Right renal pelvis (tissue), 4 donors: Measurements from ENCODE around the gene OCSTAMP. TPM values are rescaled to one million over a fixed set of nuclear protein-coding genes. Genes with fewer than 3 reads are reported as not detected.

Experiments
- DNase-seq, 4 donors: peaks; one replicate each; pipeline ENCODE4 v3.0.0-alpha.2; 2013; ENCODE audit warnings: low read depth in 4 of 4, low spot score in 3 of 4, missing footprints in 1 of 4
- polyA plus RNA-seq, 4 donors: library from polyadenylated mRNA; unstranded; fragments of 120-200 nt; gene quantifications; one replicate each; pipeline ENCODE4 v1.2.1, GENCODE V29; 2013; ENCODE audit not compliant: insufficient read length in 4 of 4

Gene OCSTAMP, protein sequence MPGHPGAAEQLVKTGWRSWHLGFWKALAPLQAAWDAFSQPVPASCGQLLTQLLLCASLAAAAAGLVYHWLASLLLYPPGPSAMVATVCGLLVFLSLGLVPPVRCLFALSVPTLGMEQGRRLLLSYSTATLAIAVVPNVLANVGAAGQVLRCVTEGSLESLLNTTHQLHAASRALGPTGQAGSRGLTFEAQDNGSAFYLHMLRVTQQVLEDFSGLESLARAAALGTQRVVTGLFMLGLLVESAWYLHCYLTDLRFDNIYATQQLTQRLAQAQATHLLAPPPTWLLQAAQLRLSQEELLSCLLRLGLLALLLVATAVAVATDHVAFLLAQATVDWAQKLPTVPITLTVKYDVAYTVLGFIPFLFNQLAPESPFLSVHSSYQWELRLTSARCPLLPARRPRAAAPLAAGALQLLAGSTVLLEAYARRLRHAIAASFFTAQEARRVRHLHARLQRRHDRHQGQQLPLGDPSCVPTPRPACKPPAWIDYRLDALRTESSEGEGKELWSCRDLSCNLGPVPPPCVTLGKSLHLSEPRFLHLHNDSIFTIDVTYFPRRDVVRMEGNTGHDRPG
- not detected for polyA plus RNA-seq

DNA sequence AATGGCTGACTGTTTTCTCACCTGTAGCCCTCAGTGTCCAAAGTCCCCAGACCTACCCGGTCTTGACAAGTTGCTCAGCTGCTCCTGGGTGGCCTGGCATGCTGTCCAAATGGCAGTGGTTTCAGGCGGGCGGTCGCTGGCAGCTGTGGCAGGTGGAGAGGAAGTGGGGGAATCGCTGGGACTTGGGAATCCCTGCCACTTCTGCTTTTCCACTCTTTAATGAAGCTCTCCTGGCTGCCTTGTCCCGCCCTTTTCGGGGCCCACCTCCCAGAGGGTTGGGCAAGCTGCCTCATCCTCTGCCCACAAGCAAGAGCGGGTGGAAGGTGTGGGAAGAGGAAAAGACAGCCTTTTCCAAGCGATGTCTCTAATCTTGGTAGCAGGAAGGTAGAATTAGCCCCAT, at the start of gene OCSTAMP:
TSS of gene OCSTAMP (minus strand) at position 194 of the 400 bp plus-strand sequence. CDS start at position 100, 94 bp downstream.
- no peak for DNase-seq

DNA sequence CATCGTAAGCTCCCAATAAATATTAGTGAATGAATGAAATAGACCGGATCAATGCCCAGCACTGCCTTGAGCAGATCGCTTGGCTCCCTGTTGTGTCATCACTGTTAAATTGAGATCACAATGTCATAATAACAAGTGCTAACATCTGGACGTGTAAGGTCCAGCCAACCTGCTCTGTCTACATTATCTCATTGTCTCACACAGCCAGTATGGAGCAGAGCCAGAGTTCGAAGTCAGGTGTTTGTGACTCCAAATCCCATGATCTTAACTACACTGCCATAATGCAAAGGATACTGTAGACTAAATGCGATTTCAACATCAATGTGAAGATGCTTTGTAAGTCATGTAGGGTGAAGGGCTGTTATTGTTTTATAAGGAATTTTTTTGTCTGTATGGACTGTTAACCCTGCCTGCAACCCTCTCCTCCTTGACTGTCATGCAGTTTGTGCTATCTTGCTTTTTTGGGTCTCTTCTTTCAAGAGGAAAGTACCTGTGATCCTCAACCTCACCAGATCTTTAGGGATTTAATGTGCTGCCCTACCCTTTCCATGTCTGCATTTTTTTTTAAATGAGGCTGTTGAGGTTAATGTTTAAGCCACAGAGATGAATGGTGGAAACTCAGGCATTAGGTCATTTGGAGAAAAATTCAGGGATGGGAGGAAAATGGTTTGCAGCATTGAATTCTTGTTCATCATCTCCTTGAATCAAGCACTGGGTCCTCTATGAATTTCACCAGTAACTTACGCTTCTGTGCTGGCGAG, 49.0 kb upstream of the OCSTAMP start:
- DNase-seq, result no peak

DNA sequence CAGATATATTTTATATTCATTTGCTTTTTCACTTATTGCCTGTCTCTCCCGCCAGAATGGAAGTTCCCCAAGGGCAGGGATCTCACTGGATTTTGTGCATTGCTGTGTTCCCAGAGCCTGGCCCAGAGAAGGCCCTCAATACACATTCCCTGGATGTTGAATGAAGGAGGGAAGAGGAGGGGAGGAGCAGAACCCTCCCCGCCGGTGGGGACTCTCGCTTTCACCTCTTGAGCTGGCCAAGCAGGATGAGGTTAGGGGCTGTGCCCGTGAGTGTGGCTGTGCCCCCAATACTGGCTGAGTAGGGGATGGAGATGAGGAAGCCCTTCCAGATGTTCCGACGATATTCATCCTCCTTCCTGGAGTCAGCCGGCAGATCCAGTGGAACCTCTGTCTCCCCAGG, 45.5 kb upstream of the OCSTAMP start:
- DNase-seq, result no peak

DNA sequence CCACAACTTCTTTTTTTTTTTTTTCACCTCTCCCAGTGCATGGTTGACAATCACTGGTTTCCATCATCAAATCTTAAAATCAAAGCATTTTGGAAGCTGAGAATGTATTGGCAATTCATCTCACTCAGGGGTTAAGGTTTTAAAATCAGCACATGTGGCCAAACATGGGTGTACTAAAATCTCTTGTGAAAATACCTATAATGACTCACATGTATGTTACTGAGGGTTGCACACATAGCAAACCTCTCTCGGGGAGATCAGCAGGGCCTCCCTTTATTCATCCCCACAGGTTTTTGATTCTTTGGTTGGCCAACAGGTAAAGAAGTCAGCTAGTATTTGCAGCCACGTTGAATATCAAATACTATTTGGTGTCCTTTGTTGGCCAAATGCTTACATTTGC, 44.3 kb upstream of the OCSTAMP start:
- DNase-seq, result no peak

DNA sequence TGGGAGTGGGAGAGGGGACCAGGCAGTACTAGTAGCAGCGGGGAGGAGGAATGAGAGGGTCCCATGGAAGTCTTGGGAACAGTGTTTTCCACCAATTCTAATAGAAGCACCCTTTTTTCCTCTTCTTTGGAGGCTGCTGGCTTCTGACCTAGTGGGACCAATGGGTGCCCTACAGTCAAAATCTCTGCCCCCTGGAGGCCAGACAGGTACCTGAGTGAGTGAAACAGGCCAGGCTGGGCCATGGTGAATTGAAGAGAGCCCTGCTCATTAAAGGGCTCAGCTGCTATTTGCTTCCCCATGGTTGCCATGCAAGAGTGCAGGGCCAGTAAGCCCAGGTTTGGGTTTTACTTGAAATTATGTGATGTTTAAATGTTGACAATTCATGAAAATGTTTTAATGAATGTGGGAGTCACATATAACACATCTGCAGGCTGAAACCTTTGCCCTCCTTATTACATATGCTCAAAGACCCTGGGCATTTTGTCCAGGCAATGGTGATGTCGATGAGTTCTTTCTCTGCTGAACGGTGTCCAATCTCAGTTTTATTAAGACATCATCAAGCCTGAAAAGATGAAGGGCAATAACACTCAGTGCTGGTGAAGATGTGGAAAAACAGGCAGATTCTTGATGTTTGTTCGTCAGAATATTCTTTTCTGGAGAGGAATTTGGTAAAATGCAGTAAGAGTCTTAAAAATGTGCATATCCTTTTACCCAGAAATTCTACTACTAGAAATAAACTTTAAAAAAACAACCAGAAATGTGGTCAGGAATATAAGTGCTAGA, 42.3 kb upstream of the OCSTAMP start:
- no peak for DNase-seq

DNA sequence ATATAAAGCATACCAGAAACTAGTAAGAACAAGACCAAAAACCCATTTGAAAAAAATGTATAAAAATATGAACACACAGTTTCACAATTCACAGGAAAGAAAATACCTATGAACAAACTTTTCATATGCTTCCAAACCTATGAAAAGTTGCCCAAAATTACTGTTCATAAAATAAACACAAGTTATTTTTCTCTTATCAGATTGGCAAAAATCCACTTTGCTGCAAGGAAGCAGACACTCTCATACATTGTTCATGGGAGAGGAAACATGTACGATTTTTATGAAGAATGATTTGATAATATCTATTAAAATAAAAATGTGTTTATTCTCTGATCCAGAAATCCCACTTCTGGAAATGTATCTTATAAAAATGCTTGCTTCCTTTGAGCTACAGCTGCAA, 40.0 kb upstream of the OCSTAMP start:
- no peak for DNase-seq

DNA sequence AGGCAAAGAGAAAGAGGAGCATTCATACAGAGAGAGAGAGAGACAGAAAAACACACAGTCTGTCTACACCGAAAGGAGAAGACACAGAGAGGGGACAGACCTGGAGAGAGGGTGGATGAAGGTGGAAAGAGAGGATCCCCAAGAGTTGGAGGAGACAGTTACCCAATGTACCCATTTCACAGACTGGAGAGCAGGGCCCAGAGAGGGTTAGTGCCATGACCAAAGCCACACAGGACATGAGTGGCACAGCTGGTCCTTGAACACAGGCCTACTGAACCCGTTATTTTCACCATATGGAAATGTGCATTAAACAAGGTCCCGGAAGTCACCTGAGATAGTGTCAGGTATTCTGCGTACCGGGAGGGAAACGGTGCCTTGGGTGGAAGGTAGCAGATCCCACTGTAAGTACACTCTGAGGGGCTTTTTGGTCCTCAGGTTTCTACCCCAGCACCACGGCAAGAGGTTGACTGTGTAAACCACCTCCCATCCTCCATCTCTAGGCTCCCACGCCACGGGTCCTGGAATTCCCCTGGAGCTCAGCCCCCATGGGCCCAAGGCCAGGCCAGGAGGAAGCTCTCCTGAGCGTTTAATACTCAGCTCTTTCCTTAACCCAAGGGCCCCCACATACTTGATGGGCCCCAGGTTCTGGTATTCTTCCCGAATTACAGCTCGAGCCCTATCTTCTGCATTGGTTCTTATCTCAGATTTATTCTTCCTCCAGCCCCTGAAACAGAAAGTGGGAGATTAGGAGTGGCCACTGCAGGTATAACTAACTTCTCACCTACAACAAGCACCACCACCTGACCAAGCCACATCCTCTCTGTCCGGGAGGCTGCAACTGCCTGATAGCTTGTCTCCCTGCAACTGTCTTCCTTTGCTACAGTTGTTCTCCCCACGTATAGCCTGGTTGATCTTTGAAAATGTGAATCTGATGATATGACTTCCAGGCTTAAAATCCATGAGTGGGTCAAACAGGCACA, 38.4 kb upstream of the OCSTAMP start:
- DNase-seq, result no peak

DNA sequence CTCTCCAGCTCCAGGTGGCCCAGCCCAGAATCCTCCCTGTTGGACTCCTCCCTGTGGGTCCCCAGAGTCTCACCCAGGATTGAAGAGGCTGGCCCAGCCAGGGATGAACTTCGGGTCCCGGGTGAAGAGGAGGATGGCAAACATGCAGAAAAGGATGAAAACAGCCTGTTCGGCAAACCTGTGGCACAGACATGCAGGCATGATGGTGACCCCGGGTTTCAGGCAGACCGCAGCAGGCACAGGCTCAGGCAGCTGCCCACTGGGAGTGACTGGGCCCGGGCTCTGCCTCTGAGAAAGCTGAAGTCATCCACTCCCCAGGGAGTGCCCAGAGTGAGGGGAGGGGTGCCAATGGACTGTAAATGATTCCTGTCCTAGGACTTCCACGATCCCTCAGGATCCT, 37.5 kb upstream of the OCSTAMP start:
- no peak for DNase-seq

DNA sequence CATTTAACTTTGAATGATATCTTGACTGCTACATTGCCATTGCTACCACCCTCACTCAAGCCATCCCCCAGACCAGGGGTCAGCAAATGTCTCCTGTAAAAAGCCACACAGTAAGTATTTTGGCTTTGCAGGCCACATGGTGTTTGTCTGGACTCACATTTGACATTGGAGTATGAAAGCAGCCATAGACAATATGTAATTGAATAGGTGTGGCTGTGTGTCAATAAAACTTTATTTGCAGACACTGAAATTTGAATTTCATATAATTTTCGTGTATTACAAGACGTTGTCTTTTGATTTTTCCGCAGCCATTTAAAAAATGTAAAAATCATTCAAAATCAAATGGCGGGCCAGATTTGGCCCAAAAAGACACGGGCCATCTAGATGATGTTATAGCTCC, 36.3 kb upstream of the OCSTAMP start:
- no peak for DNase-seq

DNA sequence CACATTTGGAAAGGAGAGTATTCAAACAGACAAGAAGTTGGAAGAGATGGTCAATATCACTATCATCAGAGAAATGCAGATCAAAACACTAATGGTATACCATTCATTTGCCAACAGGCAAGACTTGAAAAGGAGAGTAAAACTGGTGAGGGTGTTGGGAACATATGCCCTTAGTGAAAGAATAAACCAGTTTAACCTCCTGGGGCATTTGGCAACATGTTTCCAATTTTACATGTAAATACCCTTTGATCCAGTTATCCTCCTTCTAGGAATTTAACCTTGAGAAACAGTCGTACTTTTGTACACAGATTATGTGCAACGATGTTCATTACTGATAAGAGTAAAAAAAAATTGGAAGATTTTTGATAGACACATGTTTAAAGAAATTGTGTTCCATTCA, 34.1 kb upstream of the OCSTAMP start:
- no peak for DNase-seq

DNA sequence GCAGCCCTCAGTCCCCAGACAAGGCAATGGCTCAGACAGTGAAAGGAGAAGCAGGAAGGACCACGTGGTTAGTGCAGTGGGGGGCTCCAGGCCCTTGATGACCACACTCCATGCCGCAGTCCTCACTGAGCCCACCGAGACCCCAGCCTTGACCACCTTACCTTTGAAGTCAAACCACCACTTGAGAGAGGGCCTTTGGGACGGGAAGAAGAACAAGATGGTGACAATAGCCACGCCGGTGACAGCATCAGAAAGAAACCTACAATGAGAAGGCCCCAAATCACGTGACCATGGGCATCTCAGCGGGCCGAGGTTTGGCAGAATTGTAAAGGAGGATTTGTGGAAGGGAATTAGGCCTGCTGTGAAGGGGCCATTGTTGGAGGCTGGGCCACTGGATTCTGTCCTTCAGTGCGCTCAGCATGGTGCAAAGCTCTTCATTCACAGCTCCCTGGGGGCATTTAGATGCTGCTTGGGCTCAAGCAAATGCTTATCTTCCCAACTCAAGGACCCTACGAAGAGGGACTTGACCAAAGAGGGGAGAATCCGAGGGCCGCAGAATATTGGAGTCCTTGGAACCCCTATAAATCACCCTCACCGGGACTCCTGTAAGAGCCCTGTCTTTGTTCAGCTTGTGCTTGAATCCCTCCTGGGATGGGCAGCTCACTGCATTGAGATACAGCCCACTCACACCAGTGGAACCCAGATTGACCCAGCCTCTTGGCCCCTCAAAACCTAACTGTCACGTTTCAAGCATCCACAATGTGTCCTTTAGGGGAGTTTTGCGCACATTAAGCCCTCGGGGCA, 33.2 kb upstream of the OCSTAMP start:
- DNase-seq, result no peak

DNA sequence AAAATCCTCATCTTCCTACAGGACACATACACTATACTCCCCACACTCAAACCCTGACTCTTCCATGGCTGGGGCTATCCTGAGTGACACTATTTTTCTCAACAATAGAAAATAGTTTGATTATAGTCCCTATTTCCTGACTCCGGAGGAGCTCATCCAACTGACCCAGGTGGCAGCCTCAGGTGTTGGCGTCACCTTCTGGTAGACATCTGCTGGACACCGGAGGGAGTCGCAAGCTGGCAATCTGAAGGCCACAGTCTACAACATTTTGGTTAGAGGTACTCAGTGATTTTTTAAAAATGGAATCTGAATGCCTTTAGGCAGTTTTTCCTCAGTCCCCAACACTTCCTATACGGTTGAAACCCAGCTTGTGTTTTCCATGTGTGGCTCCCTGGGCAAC, 32.2 kb upstream of the OCSTAMP start:
- no peak for DNase-seq

DNA sequence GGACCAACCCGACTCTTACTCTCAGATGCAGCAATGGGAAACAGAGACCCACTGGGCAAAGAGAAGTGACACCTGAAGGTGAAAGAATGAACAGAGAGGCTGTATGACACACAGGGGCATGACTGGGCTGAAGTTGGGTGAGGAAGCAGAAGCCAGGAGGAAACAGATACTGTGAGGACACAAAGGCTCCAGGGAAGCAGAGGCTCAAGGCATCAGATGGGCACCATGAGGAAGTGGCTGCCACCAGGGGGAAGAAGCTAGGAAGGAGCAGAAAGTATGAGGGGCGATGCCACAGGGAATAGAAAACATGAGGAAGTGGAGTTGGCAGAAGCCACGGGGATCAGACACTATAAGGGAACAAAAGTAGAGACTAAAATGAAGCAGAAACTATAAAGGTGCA, 30.9 kb upstream of the OCSTAMP start:
- no peak for DNase-seq

DNA sequence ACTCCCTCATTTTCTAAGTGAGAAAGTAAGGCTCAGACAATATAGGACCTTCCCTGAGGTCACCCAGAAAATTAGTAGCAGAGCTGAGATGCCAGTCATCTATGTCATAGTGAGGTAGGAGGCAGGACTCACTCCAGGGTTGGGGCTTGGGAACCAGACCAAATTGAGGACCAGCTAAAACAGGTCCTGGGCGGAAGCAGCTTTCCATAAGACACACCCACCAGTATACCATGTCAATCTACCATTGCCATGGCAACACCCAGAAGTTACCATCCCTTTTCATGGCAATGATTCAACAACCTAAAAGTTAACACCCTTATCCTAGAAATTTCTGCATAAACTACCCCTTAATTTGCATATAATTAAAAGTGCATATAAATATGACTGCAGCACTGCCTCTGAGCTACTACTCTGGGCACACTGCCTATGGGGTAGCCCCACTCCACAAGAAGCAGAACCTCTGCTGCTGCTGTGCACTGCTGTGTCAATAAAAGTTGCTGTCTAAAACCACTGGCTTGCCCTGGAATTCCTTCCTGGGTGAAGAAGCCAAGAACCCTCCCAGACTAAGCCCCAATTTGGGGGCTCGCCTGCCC, 30.3 kb upstream of the OCSTAMP start:
- DNase-seq, result no peak

DNA sequence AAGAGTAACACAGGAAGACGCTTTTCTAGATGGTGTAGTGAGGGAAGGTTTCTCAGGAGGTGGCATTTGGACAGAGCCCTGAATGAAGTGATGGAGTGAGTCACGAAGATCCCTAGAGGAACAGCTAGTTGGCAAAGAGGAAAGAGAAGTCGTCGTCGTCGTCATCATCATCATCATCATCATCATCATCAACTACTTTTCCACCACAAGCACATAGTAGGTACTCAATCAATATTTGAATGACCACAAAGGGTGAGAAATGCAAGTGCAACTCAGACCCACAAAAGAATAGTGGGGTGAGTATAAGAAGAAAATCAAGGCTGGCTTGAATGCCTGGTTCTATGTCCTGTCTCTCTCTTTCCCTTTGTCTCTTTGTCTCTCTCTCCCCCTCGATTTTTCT, 28.3 kb upstream of the OCSTAMP start:
- DNase-seq, result no peak

DNA sequence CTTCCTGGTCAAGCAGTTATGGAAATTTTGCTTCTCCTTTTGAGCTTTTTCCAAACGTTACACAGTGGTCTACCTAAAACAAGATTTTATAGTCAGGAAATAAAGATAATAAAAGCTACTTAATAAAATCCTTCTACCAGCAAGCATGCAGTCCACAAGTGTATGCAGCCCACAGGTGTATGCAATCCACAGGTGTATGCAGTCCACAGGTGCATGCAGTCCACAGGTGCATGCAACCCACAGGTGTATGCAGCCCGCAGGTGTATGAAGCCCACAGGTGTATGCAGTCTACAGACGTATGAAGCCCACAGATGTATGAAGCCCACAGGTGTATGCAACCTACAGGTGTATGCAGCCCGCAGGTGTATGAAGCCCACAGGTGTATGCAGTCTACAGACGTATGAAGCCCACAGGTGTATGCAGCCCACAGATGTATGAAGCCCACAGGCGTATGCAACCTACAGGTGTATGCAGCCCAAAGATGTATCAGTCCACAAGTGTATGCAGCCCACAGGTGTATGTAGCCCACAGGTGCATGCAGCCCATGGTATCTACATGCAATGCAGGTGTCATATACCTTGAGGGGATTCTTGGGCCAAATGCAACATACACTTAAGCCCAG, 26.4 kb upstream of the OCSTAMP start:
- no peak for DNase-seq

DNA sequence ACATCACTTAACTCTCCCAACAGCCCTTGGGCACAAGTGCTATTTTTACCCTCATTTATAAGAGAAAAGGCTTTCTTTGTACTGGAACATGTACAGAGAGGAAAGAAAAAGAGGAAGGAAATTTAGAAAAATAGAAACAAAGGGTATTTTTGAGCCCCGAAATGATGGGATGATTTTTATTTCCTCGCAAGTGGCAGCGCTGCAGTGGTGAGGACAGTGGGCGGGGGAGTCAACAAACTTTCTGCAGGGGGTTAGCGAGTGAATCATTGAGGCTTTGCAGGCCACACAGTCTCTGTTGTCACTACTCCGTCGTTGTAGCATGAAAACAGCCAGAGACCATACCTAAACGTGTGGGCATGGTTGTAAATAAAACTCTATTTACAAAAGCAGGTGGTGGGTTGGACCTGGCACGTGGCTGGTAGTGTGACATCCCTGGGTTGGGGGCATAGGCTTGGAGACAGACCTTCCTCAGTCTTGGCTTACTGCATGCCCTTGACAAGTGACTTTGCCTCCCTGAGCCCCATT, 25.5 kb upstream of the OCSTAMP start:
- DNase-seq, result no peak

DNA sequence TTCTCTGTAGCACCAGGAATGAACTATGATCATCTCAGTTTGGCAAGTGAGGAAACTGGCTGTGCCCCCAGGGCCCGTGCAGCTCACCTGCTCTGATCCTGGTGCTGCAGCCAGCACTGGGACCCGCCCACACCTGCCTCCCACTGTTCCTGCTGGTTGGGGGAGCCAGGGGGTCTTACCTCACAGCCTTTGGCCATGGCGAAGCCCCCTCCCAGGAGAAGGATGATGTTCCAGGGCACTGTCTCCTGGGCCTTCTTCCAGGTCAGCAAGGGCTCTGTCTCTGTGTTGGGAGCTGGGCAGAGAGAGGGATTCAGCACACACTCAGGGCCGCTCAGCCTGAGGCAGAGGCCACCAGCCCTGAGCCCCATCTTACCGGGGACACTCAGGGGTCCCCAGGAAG, 24.9 kb upstream of the OCSTAMP start:
- no peak for DNase-seq
